ENCODE data around the gene UBE2L3.
"Not testable (repeated sequence)": the region's sequence is repeated elsewhere in the genome, so short reads cannot be mapped to it uniquely, and the experiment has no call there.

Gene UBE2L3

DNA sequence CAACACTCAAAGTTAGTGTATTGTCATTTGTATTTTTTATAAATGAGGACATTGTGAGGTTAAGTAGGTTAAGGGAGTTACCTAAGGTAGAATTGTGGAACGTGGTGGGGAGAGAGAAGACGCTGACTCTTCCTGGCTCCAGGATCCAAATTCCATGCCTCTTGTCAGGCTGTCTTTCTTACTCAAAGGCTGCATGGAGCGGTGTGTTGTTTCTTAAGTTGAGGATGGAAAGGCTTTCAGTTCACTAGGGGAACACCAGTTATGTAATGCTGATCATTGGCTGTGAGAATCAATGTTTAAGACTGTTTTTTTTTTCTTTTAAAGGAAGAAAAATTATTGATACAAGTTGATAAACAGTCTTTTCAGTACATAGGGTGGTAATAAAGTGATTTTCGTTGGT, 2.9 kb downstream of the UBE2L3 start:
- in situ Hi-C loops (cut with MboI; ENCODE audit: low sequenced_read_pairs), result no loop called here

- in situ Hi-C loops (cut with MboI; ENCODE audit: low sequenced_read_pairs), result no loop called here
Observed at GRCh38 chr22:21571679-21572078, 4.2 kb downstream of the UBE2L3 start.

DNA sequence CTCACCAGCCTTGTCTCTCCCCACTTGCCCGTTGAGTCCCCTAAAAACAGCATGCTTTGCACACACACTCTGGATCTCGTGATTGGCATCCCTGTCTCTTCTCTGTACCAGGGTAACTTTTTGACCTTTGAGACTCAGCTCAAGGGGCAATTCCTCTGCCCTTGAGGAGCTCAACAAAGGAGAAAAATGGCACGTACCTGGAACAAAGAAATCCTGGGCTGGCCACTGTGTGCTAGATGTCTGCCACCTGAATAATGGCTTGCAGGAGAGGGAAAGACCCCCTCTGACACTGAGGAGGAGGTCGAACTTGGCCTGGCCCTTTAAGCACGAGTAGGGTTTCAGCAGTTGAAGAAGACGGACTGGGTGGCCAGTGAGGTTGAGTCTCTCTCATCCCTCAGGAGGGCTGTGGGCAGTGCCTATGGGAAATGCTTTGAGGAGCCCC, 5.8 kb downstream of the UBE2L3 start:
- in situ Hi-C loops (cut with MboI; ENCODE audit: low sequenced_read_pairs), result no loop called here

GRCh38 chr22:21573750-21574494, 6.4 kb downstream of the UBE2L3 start:
- in situ Hi-C loops (cut with MboI; ENCODE audit: low sequenced_read_pairs), result no loop called here

GRCh38 chr22:21579474-21579851, 11.9 kb downstream of the UBE2L3 start:
- in situ Hi-C loops (cut with MboI; ENCODE audit: low sequenced_read_pairs), result no loop called here

DNA sequence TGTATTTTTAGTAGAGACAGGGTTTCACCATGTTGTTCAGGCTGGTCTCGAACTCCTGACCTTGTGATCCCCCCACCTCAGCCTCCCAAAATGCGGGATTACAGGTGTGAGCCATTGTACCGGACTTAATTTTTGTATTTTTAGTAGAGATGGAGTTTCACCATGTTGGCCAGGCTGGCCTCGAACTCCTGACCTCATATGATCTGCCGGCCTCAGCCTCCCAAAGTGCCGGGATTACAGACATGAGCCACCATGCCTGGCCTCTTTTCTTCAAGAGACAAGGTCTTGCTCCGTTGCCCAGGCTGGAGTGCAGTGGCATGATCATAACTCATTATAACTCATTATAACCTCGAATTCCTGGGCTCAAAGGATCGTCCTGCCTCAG, 13.1 kb downstream of the UBE2L3 start:
- in situ Hi-C loops (cut with MboI; ENCODE audit: low sequenced_read_pairs), result not testable (repeated sequence)

GRCh38 chr22:21581009-21581713, 13.6 kb downstream of the UBE2L3 start:
- in situ Hi-C loops (cut with MboI; ENCODE audit: low sequenced_read_pairs), result not testable (repeated sequence)

DNA sequence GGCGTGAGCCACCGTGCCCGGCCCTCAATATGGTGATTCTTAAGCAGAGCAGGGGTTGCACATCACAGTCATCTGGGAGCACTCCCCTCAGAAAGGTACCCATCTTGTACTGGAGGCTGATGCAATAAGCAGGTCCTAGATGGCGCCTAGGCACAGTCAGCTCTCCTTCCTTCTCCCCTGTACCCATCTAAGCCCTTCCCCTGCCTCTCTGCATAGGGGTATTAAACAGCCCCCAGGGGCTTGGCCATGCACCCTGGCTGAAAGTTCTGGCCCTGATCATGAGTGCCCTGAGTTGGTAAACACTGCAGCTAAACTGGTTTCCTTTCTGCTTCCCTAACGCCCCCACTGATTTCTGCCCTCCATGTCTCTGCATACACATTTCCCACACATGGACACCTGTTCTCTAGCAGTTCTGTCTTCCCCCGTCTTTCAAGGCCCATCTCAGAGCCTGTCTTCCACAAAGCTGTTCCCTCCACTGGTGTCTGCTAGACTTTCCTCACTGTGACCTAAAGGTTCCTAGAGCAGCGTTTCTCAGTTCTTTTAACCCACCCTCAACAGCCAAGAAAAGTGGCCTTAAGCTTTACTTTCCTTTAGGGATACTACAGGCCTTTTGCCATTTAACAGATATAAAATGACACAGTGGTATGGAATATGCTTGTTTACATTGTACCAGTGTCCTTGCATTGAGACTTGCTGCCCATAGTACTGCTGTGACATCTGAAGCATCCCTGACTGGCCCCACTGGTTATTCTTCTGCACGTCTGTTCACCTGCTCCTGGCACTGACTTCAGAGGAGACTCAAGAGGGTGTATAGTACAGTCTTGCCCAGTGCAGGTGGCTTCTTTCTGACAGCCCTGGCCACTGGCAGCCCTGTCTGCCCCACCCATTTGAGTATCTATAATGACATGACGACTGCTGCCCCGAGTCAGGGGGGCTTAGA, 15.6 kb downstream of the UBE2L3 start:
- in situ Hi-C loops (cut with MboI; ENCODE audit: low sequenced_read_pairs), result no loop called here

DNA sequence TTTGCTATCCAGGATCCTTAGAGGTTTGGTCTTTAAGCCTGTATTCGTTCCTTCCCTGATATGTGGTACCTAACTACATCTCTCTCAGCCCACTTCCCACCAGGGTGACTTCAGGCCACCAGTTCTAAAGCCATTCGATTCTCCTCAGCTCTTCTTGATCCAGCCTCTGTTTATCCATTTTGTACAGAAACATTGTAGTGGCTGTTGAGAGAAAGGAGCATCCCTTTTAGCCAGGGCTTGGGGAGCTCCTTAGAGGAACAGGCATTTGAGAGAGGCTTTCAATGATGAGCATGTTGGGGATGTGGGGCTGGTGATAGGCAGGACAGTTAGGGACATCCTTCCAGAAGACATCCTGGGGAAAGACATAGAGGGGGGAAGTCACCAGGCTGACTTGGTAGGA, 17.9 kb downstream of the UBE2L3 start:
- in situ Hi-C loops (cut with MboI; ENCODE audit: low sequenced_read_pairs), result no loop called here

GRCh38 chr22:21587803-21588611, 20.5 kb downstream of the UBE2L3 start:
- in situ Hi-C loops (cut with MboI; ENCODE audit: low sequenced_read_pairs), result no loop called here

GRCh38 chr22:21589396-21589795, 21.9 kb downstream of the UBE2L3 start:
- in situ Hi-C loops (cut with MboI; ENCODE audit: low sequenced_read_pairs), result no loop called here

GRCh38 chr22:21590809-21591641, 23.5 kb downstream of the UBE2L3 start:
- in situ Hi-C loops (cut with MboI; ENCODE audit: low sequenced_read_pairs), result no loop called here

DNA sequence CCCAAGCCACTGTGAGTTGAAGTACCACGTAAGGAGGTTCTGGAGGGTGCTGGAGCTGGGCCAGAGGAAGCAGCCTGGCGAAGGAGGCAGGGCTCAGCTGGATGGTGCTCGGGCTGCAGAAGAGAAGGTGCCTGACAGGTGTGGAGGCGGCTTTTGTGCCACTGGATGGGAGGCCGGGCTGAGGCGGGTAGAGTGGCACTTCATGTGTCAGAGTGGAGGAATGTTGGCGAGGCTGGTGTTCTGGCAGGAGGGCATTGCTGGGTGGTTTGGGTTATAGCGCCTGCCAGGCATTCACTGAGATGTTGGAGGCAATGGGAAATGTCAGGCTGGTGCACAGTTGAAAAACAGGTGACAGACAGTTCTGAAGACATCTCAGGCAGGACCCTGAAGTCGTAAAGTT, 24.2 kb downstream of the UBE2L3 start:
- in situ Hi-C loops (cut with MboI; ENCODE audit: low sequenced_read_pairs), result no loop called here

DNA sequence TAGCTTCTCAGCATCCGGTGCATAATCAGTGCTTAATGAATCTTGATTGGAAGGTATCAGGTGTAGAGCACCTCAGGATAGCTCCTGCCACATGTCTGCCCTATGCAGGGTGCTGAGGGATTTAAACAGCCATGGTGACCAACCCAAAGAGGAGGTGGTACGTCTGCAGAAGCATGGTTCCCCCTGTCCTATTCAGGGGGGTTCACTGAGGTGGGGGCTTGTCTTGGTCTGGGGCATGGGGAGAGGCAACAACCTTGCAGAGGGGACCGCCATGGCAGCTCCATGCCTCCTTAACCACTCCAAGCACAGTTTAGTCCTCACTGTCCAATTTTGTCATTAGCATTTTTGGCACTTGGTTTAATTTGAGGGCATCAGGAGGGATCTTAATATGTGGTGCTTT, 24.9 kb downstream of the UBE2L3 start:
- in situ Hi-C loops (cut with MboI; ENCODE audit: low sequenced_read_pairs), result no loop called here

DNA sequence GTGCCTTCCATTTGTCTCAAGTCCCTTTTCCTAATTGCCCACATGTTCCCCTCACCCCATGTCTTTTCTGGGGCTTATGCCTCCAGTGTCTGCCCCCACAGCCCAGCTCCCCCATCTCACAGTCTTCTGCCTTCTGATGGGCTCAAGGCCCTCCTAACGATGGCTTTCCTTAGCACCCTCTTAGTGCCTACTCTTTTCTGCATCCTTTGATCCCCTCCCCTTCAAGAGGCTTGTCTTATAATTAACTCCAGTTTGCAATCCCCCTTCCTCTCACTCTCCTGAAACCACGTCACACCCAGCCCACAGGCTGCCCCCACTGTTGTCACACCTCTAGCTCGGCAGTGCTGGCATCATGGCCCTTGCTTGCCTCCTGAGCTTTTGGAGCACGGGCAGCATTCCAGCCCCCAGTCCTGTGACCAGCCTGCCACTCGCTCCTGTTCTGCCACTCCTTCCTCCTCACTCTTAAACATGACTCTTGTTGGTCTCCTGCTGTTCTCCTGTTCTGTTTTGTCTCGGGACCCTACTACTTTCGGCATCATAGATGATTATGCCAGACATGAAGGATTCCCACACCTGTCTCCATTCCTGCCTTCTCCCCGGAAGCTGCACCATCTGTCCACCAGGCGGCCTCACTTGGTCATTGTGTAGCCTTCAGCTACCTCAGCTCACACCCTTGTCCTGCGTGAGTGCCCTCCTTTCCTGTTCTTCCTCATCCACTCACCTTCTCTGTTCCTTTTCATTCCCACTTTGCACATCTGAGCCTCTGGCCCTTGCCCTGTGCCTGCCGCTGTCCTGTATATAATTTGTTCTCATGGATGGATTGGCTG, 26.1 kb downstream of the UBE2L3 start:
- in situ Hi-C loops (cut with MboI; ENCODE audit: low sequenced_read_pairs), result no loop called here

DNA sequence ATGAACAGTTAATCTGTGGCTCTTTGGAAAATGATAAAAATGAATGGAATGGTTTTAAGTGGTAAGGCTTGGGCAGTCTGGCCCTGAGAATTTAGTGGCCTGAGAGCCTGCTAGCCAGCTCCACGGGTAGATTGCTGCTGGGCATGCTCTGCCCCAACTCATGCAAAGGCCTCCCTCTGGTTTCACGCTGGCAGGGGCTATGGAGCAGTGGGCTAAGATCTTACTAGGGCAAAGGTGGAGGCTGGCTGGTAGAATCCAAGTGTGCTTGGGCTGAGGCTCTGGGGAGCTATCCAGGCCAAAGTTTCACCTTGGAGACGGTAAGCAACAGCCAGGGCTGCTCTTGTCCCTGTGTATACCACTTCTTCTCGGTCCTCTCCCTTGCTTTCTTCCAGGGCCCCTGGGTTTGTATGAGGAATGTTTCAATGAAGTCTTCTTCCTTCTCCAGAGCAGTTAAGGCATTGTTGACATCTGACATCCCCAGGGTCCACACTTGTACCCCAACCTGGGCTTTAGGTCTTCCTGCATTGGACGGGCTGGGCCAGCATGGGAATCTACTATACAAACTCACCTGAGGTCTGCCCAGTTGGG, 27.4 kb downstream of the UBE2L3 start:
- in situ Hi-C loops (cut with MboI; ENCODE audit: low sequenced_read_pairs), result no loop called here

DNA sequence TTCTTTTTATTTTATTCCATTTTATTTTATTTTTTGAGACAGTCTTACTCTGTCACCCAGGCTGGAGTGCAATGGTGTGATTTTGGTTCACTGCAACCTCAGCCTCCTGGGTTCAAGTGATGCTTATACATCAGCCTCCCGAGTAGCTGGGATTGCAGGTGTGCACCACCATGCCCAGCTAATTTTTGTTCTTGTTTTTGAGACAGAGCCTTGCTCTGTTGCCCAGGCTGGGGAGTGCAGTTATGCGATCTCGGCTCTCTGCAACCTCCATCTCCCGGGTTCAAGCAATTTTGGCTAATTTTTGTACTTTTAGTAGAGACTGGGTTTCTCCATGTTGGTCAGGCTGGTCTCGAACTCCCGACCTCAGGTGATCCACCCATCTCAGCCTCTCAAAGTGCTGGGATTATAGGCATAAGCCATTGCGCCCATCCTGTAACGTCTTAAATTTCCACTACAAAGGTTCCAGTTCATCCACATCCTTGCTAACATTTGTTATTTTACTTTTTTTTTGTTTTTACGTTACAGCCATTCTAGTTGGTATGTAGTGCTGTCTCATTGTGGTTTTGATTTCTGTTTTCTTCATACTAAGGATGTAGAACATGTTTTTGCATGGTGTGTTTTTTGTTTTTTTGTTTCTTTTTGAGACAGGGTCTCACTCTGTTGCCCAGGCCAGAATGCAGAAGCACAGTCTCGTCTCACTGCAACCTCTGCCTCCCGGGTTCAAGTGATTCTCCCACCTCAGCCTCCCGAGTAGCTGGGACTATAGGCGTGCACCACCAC, 29.0 kb downstream of the UBE2L3 start:
- in situ Hi-C loops (cut with MboI; ENCODE audit: low sequenced_read_pairs), result not testable (repeated sequence)

DNA sequence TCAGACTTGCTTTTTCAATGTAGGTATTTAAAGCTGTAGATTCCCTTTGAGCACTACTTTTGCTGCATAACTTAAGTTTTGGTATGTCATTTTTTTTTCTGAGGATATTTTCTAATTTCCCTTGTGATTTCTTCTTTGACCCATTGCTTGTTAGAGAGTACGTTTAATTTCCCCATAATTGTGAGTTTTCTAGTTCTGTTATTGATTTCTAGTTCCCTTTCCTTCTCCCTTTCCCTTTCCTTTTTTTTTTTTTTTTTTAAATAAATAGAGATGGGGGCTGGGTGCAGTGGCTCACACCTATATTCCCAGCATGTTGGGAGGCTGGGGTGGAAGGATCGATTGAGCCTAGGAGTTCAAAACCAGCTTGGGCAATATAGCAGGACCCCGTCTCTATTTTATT, 30.8 kb downstream of the UBE2L3 start:
- in situ Hi-C loops (cut with MboI; ENCODE audit: low sequenced_read_pairs), result no loop called here
